Measurements from ENCODE around the gene RAB25.
"Not testable (repeated sequence)": the region's sequence is repeated elsewhere in the genome, so short reads cannot be mapped to it uniquely, and the experiment has no call there.

Gene RAB25

GRCh38 chr1:156104065-156104810 lies 43.3 kb downstream of the RAB25 start:
- peak; percentile 64 for DNase-seq

GRCh38 chr1:156104861-156105832 lies 44.2 kb downstream of the RAB25 start:
- DNase-seq: no peak

- no peak for DNase-seq
Observed at GRCh38 chr1:156106624-156107488, 45.9 kb downstream of the RAB25 start.

GRCh38 chr1:156108057-156108456 lies 47.1 kb downstream of the RAB25 start:
- DNase-seq: no peak

- no peak for DNase-seq
Observed at GRCh38 chr1:156108664-156109241, 47.8 kb downstream of the RAB25 start.

GRCh38 chr1:156110252-156110651 lies 49.3 kb downstream of the RAB25 start:
- DNase-seq: no peak

GRCh38 chr1:156111355-156111962 lies 50.5 kb downstream of the RAB25 start:
- no peak for DNase-seq

GRCh38 chr1:156112276-156113137 lies 51.5 kb downstream of the RAB25 start:
- no peak for DNase-seq

- no peak for DNase-seq
Observed at GRCh38 chr1:156113282-156113950, 52.5 kb downstream of the RAB25 start.

GRCh38 chr1:156114101-156114918 lies 53.4 kb downstream of the RAB25 start, which contains the start of gene LMNA:
Gene LMNA (plus strand): TSS chr1:156114711. CDS start chr1:156114919, 208 bp downstream.
- DNase-seq: peak; percentile 52

- DNase-seq: no peak
Observed at GRCh38 chr1:156114919-156115513, 54.1 kb downstream of the RAB25 start.

- no peak for DNase-seq
Observed at GRCh38 chr1:156115514-156116374, 54.8 kb downstream of the RAB25 start.

- not testable (repeated sequence) for DNase-seq
Observed at GRCh38 chr1:156116731-156117130, 55.8 kb downstream of the RAB25 start.

GRCh38 chr1:156117414-156118176 lies 56.6 kb downstream of the RAB25 start:
- no peak for DNase-seq

GRCh38 chr1:156118177-156118868 lies 57.4 kb downstream of the RAB25 start:
- no peak for DNase-seq

- no peak for DNase-seq
Observed at GRCh38 chr1:156119503-156120209, 58.7 kb downstream of the RAB25 start.
